BJ (cell line): ENCODE data around the gene METAP1D. TPM values are rescaled to one million over a fixed set of nuclear protein-coding genes. Genes with fewer than 3 reads are reported as not detected.
A peak's percentile ranks its signal among the peaks of the same experiment; 100 is the strongest.
"Not testable (repeated sequence)": the region's sequence is repeated elsewhere in the genome, so short reads cannot be mapped to it uniquely, and the experiment has no call there.

Source experiments
- CTCF ChIA-PET: fragments of 350-600 bp; formaldehyde crosslinking; extraction: SDS; loops from one replicate; lab custom pipeline; 2021; ENCODE audit warnings: antibody characterized with exemption, inconsistent platforms; lab: Yijun Ruan, JAX
- POLR2A ChIA-PET: fragments of 300-600 bp; sonication (Branson Sonifier 250); formaldehyde crosslinking; extraction: SDS; loops from one replicate; lab custom pipeline; 2021; ENCODE audit warnings: antibody characterized with exemption; lab: Charles Lee
- DNase-seq: peaks from one replicate; pipeline ENCODE4 v3.0.0-alpha.2; 2011; ENCODE audit warnings: low read depth
- H3K27me3 ChIP-seq: 2 replicates; pipeline ENCODE4 v1.6.0; 2011; ENCODE audit warnings: low read length; ENCODE audit not compliant: control insufficient read depth, insufficient read depth
- H3K36me3 ChIP-seq: 2 replicates; pipeline ENCODE4 v1.5.1; 2011; ENCODE audit warnings: low read length; ENCODE audit not compliant: control insufficient read depth, insufficient read depth
- H3K4me3 ChIP-seq: 2 replicates; pipeline ENCODE4 v1.5.1; 2011; ENCODE audit warnings: low read depth, mild to moderate bottlenecking, control low read depth, low read length
- polyA plus RNA-seq: library from polyadenylated mRNA; depleted of rRNA; stranded (reverse); fragments of >200 nt; gene quantifications from 2 replicates; pipeline ENCODE4 v1.2.3, GENCODE V29; 2011
- TF ChIP-seq, protein P1 (sequence below): IDR thresholded peaks from 2 replicates; pipeline ENCODE4 v1.5.1; 2011; ENCODE audit warnings: low read depth, mild to moderate bottlenecking, control low read depth, inconsistent platforms, low read length, moderate library complexity; ENCODE audit not compliant: insufficient read depth

The METAP1D gene
- polyA plus RNA-seq, 1 experiment, result 4.8 TPM

DNA sequence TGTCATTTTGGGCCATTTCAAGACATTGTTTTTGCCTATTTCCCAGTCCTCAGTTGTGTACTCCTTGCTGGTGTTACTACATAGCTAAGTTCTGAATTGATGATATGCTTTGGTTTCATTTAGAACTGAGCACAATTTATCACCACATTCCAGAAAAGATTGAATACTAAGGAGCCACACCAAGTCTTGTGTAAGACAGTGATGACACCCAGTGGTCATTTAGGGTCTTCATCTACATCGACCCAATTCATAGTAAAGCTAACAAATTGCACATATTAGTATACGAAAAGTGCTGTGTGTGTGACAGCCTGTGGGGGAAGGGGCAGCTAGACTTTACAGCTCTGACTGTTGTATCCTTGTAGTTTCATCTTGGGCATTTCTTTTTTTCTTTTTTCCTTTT is 113.9 kb downstream of the METAP1D start:
- no peaks in the 10 kb centered on the region for H3K36me3 ChIP-seq
- POLR2A ChIA-PET, result no interaction called here
- CTCF ChIA-PET, result interaction anchor here (0.5 to 6.3 kb wide), 29 partner anchors 9 to 1184 kb away, joined by 3 to 43 read pairs (median 3); partner anchors contain the start of genes DYNC1I2, GORASP2 and HAT1
- H3K27me3 ChIP-seq, result no peaks in the 10 kb centered on the region
- DNase-seq, result no peak
- no peak overlapping the region for H3K4me3 ChIP-seq
- TF ChIP-seq, protein P1, sequence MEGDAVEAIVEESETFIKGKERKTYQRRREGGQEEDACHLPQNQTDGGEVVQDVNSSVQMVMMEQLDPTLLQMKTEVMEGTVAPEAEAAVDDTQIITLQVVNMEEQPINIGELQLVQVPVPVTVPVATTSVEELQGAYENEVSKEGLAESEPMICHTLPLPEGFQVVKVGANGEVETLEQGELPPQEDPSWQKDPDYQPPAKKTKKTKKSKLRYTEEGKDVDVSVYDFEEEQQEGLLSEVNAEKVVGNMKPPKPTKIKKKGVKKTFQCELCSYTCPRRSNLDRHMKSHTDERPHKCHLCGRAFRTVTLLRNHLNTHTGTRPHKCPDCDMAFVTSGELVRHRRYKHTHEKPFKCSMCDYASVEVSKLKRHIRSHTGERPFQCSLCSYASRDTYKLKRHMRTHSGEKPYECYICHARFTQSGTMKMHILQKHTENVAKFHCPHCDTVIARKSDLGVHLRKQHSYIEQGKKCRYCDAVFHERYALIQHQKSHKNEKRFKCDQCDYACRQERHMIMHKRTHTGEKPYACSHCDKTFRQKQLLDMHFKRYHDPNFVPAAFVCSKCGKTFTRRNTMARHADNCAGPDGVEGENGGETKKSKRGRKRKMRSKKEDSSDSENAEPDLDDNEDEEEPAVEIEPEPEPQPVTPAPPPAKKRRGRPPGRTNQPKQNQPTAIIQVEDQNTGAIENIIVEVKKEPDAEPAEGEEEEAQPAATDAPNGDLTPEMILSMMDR, result peak; percentile 40

DNA sequence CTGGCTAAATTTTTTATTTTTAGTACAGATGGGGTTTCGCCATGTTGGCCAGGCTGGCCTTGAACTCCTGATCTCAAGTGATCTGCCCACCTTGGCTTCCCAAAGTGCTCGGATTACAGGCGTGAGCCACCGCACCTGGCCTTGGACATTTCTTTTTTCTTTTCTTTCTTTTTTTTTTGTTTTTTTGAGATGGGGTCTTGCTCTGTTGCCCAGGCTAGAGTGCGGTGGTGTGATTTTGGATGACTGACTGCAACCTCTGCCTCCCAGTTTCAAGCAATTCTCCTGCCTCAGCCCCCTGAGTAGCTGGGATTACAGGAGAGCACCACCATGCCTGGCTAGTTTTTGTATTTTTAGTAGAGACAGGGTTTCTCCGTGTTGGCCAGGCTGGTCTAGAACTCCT is 114.4 kb downstream of the METAP1D start:
- H3K36me3 ChIP-seq, H3K27me3 ChIP-seq, DNase-seq, POLR2A ChIA-PET, H3K4me3 ChIP-seq: not testable (repeated sequence)
- CTCF ChIA-PET, result interaction anchor here (0.8 to 6.3 kb wide), 22 partner anchors 7 to 1185 kb away, joined by 3 to 43 read pairs (median 4); partner anchors contain the start of genes DYNC1I2 and GORASP2

DNA sequence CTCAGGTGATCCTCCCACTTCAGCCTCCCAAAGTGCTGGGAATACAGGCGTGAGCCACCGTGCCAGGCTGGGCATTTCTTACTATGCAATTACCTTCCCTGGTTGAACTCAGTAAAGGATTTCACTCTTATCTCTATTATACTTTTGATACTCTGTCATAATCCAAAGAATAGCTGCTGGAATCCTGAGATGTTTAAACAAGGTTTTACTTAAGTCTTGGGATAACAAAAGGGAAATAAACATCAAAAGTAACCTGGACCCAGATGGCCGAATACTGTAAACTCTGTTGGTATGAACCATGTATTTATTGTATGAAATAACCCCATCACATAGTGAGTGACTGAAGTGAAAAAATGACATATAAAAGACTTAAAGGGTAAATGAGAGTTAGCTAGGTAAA is 114.8 kb downstream of the METAP1D start:
- ChIA-PET POLR2A (no interaction called here), CTCF (interaction anchor here (0.8 to 6.3 kb wide), 12 partner anchors 8 to 541 kb away, joined by 3 to 43 read pairs (median 4); no protein-coding TSS in a partner anchor)
- TF ChIP-seq, protein P1, result no peak
- DNase-seq, result no peak
- H3K4me3 ChIP-seq, result no peak overlapping the region
- no peaks in the 10 kb centered on the region for H3K27me3 ChIP-seq
- no peaks in the 10 kb centered on the region for H3K36me3 ChIP-seq

DNA sequence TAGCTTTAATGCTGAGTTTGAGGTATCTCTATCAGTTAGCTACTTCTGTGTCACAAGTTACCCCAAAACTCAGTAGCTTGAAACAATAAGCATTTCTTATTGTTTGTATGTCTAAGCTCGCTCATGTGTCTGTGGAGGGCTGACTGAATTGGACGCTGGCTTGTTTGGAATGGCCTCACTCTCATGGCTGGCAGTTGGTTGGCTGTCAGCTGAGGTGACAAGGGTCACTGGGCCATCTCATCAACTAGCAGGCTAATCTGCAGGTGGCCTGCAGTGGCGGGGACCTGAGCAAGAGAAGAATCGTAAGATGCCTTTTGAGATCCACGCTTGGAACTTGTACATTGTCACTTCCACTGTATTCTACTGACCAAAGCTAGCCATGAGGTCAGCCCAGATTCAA is 116.4 kb downstream of the METAP1D start:
- H3K36me3 ChIP-seq, result no peaks in the 10 kb centered on the region
- POLR2A ChIA-PET, result no interaction called here
- no peak for DNase-seq
- no peaks in the 10 kb centered on the region for H3K27me3 ChIP-seq
- TF ChIP-seq, protein P1, result no peak
- H3K4me3 ChIP-seq, result no peak overlapping the region
- CTCF ChIA-PET, result interaction anchor here (1.1 to 6.3 kb wide), 6 partner anchors 9 to 1187 kb away, joined by 3 to 43 read pairs (median 8); partner anchors contain the start of gene GORASP2

DNA sequence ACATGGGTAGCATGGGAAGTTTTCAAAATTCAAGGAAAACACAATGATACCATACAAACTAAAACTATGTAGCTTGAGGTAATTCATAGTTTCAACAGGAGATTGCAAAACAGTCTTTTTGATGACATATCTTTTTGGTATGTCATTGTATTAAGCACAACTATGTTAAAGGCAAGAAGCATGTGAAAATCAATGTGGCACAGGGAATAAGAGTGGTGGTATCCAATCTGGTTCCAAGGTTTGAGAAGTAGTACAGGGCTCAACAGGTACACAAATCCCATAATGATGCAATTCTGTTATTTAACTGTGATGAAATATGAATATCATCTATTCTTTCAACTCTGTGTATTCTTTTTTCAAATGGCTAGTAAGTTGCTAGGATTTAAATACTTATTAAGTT is 119.3 kb downstream of the METAP1D start:
- DNase-seq, result no peak
- Histone ChIP-seq H3K4me3 (no peak overlapping the region), H3K36me3 (no peaks in the 10 kb centered on the region), H3K27me3 (no peaks in the 10 kb centered on the region)
- ChIA-PET POLR2A (no interaction called here), CTCF (interaction anchor here (0.8 to 1.2 kb wide), 2 partner anchors 20 to 309 kb away, joined by 3 to 4 read pairs; no protein-coding TSS in a partner anchor)
- TF ChIP-seq, protein P1, result no peak

DNA sequence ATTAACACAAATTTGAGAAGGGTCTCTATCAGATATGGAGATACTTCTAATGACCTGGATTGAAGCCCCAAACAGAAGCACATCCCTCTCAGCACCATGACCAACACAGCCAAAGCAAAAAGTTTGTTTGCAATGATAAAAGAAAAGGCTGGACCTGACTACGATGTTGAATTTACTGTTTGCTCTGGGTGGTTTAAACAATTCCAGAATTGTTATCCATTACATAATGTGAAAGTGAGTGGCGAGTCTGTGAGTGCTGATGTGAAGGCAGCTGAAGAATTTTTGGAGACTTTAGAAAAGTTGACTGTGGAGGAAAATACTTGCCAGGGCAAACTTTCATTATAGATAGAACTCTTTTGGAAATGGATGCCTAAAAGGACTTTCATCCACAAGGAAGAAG is 120.4 kb downstream of the METAP1D start:
- POLR2A ChIA-PET, result no interaction called here

More for the DNA sequence above, 120.4 kb downstream of the METAP1D start:
- TF ChIP-seq, protein P1, result no peak
- DNase-seq, result no peak
- Histone ChIP-seq H3K36me3 (no peaks in the 10 kb centered on the region), H3K4me3 (no peak overlapping the region), H3K27me3 (no peaks in the 10 kb centered on the region)
- CTCF ChIA-PET, result interaction anchor here (0.8 to 1.5 kb wide), 5 partner anchors 12 to 416 kb away, joined by 3 to 4 read pairs (median 3); no protein-coding TSS in a partner anchor
